Omental fat pad (tissue), 4 donors: ENCODE measurements around the gene LEP. TPM values are rescaled to one million over a fixed set of nuclear protein-coding genes. Genes with fewer than 3 reads are reported as not detected.

Experiments
- ATAC-seq: fragments of 150-250 bp; one replicate; pipeline ENCODE4 v1.9.1; 2016; ENCODE audit warnings: mild to moderate bottlenecking, moderate library complexity; ENCODE audit not compliant: low FRiP score
- DNase-seq: peaks from one replicate; pipeline ENCODE4 v3.0.0-alpha.2; 2019; ENCODE audit warnings: low spot score
- small RNA-seq: library from RNA; depleted of rRNA; stranded (forward); fragments of <200 nt; gene quantifications from one replicate; pipeline ENCODE3, GENCODE V24; 2016
- total RNA-seq, 4 donors: library from RNA; depleted of rRNA; stranded (reverse); fragments of >200 nt; gene quantifications; one replicate each; pipeline ENCODE4 v1.1.0, GENCODE V29; 2016
- TF ChIP-seq, protein P1 (sequence below), 3 donors: fragments of 450-650 bp; IDR thresholded peaks; one replicate each; pipeline ENCODE4 v1.5.1; 2016 to 2017; ENCODE audit warnings: antibody characterized with exemption in 3 of 3, mild to moderate bottlenecking in 3 of 3, moderate library complexity in 2 of 3

Gene LEP
- total RNA-seq, 4 donors from 2014 or later: 12.3 to 715 (median 292) TPM

DNA sequence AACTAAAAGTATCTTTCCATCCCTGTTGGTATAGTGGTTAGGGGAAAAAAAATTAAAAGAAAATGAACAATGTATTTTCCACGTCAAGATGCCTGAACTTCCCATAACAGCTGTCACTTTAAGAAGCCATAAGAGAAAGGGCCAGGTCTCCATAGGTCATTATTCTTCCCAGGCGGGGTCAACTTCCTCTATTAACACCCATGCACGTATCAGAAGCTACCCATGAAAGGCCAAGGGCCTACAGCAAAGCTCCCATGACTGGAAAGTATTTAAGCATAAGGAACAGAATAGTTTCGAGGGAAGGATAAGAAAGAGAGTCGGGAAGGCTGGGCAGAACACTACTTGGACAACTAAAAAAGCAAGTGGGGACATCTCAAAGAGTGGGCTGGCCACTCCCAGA lies 62.6 kb downstream of the LEP start:
- no peak for DNase-seq
- TF ChIP-seq, protein P1, sequence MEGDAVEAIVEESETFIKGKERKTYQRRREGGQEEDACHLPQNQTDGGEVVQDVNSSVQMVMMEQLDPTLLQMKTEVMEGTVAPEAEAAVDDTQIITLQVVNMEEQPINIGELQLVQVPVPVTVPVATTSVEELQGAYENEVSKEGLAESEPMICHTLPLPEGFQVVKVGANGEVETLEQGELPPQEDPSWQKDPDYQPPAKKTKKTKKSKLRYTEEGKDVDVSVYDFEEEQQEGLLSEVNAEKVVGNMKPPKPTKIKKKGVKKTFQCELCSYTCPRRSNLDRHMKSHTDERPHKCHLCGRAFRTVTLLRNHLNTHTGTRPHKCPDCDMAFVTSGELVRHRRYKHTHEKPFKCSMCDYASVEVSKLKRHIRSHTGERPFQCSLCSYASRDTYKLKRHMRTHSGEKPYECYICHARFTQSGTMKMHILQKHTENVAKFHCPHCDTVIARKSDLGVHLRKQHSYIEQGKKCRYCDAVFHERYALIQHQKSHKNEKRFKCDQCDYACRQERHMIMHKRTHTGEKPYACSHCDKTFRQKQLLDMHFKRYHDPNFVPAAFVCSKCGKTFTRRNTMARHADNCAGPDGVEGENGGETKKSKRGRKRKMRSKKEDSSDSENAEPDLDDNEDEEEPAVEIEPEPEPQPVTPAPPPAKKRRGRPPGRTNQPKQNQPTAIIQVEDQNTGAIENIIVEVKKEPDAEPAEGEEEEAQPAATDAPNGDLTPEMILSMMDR (IDR thresholded peaks at IDR 0.05): no peak
- ATAC-seq: no peak

DNA sequence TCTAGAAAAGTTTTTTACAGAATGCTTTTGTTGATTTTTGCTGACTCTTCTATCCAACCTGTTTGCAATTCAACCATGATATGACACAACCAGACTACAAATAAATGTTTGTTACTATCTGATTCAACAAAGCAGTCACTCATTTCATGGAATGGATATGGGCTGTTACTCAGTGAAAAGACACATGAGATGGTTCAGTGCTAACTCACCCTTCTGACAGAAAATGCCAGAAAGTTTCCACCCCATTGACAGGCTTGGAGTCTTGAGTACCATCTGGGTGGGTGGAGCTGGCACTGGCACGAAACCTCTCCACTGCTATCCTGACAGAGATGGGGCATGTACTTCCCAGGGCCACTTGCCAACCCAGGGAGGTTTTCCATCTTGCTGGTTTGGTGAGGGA lies 63.1 kb downstream of the LEP start:
- TF ChIP-seq, protein P1 (IDR thresholded peaks at IDR 0.05): no peak
- ATAC-seq (no peak), DNase-seq (no peak)

DNA sequence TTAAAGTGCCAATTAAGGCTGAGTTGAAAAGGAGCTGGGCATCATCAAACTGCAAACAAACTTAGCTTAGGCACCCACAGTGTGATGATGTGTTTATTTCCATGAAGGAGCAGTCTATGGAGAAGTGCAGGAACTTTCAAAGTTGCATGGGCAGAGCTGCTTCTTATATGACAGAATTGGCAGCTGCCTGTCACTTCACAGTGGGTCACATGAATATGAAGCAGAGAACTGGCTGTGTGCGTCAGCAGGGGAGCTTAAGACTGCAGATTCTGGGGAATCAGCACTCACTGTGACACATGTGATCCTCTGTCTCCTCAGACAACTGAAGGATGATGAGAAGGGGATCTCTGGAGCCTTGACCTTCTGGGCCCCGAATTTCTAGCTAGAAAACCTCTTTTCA lies 66.0 kb downstream of the LEP start:
- ATAC-seq: no peak
- TF ChIP-seq, protein P1 (IDR thresholded peaks at IDR 0.05): no peak

More for the DNA sequence above, 66.0 kb downstream of the LEP start:
- DNase-seq: no peak

Small RNA genes lying within 50 kb of the gene (small RNA-seq; reads per million reads assigned to genes)
- not detected for gene MIR129-1

Other genes with a start within 250 kb of the LEP start
- gene LRRC4, start 209.8 kb upstream of the LEP start, total RNA-seq: 1 to 10 TPM in 3 of 4 donors, under 1 TPM in 1; 0.96 to 4.7 (median 1.8) TPM
- 10 to 100 TPM; 21.5 to 79.0 (median 29.5) TPM for gene RBM28, start 102.6 kb downstream of the LEP start, total RNA-seq
- gene PRRT4, start 120.4 kb downstream of the LEP start, total RNA-seq: 10 to 100 TPM in 1 of 4 donors, 1 to 10 TPM in 3; 3.5 to 21.1 (median 5.8) TPM
- 100 to 1,000 TPM in 3 of 4 donors, 10 to 100 TPM in 1; 72.8 to 198 (median 109) TPM for gene IMPDH1, start 168.7 kb downstream of the LEP start, total RNA-seq
- 100 to 1,000 TPM in 1 of 4 donors, 10 to 100 TPM in 3; 25.0 to 122 (median 51.9) TPM for gene HILPDA, start 214.6 kb downstream of the LEP start, total RNA-seq
- gene METTL2B, start 235.5 kb downstream of the LEP start, total RNA-seq: 10 to 100 TPM; 19.9 to 32.2 (median 25.9) TPM